Stimulated activated CD8-positive, alpha-beta memory T cell treated with anti-CD3 and anti-CD28 coated beads, Interleukin-15, amount 100 ng/mL, for 24 hours (primary cell): Measurements from ENCODE around the gene ATP6V0A1.
"Not testable (repeated sequence)": the region's sequence is repeated elsewhere in the genome, so short reads cannot be mapped to it uniquely, and the experiment has no call there.

Experiments
- DNase-seq: peaks from one replicate; pipeline ENCODE4 v3.0.0-alpha.2; 2020; ENCODE audit warnings: low read depth

ATP6V0A1 gene

DNA sequence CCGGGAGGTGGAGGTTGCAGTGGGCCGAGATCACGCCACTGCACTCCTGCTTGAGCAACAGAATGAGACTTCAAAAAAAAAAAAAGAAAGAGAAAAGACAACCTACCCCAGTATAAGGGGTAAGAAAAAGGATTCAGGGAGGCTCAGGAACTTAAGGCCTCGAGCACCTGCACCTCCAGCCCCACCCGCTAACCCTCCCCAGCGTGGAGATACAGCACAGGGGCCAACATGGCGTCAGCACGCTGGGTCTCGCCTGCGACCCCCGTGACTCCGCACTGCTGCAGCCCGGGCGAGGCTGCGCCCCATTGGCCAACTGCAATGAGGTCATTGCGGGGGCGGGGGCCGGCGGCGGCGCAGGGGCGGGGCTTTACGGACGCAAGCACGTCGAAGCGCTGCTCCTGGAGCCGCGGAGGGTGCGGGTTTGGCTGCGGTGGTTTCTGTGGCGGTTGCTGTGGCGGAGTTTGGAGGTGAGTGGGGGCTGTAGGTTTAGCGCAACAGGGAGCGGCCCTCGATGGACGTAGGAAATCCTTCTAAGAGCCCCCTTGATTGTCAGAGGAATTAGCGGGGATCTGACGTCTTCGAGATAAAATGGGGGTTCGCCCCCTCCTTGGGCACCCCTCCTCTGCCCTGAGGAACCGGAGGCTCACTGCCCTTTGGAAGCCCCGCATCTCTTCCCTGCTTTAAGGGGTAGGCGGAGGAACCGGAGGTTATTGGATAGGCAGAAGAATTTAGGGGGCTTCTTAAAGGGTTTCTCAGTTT lies at the start of gene ATP6V0A1:
ATP6V0A1 (plus strand) TSS at position 382 of the 759 bp plus-strand sequence. CDS start 2,017 bp downstream, outside the sequence.
- peak; percentile 81 for DNase-seq

DNA sequence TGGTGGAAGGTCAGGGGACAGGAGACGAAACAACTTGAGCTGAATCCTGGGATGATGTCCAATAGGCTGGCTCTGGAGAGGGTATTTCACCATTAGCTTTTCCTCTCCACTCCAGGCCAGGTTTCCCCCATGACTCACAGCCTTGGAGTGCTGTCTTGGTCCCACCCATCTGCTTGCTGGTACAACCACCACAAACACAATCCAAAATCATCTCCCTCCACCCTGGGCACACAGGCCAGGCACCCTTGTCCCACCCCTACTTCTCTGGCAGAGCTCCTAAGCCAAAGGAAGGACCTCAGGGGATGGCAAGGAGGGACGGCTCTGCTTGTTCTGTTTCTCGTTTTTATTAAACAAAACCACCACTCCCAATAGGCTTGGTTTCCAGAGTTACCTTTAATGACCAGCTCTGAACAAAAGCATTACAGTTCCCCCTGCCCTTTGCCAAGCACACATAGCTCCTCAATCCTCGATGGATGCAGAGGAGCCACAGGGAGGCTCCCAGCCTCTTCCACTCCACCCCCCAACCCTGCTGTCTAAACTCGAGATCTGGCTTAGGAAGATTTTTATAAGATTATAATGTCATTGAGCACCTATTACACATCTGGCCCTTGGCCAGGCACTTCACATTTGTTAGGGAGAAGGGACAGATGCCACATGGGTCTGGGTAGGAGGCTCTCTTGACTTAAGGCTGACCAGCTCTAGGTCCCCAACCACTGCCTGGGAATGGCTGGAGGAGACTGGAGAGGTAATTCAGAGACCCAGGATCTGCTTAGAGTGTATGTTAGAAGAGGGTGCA lies 49.0 kb upstream of the ATP6V0A1 start:
- DNase-seq, result no peak

DNA sequence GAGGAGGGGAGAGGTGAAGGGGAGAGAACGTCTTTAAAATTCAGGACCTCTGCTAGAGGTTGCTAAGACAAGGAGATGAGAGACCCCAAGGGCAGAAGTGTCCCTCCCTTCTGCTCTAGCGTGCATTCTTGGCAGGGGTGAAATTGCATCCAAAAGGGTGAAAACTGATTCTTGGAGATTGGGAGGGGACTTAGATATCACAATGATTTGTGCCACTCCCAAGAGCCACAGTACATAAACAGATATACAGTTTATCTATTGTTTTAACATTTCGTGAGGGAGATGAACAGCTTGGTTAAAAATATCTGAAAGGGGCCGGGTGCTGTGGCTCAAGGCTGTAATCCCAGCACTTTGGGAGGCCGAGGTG lies 48.4 kb upstream of the ATP6V0A1 start:
- no peak for DNase-seq

DNA sequence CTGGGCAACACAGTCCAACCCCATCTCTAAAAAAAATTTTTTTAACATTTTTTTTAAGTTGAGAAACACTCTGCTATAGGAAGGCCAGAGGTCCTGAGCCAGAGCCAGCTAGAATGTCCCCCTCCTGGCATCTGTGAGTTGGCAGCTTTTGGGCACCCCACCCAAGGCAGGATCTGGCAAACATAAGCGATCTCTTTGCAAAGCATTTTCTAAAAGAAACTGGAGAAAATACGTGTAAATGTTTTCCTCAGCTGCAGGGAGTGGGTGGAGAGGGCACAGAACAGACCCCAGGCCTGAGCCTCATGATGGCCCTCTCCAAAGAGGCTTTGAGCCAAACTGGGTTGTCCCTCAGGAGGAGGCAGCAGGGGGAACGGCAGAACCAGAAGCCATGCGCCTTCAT lies 47.3 kb upstream of the ATP6V0A1 start:
- no peak for DNase-seq

DNA sequence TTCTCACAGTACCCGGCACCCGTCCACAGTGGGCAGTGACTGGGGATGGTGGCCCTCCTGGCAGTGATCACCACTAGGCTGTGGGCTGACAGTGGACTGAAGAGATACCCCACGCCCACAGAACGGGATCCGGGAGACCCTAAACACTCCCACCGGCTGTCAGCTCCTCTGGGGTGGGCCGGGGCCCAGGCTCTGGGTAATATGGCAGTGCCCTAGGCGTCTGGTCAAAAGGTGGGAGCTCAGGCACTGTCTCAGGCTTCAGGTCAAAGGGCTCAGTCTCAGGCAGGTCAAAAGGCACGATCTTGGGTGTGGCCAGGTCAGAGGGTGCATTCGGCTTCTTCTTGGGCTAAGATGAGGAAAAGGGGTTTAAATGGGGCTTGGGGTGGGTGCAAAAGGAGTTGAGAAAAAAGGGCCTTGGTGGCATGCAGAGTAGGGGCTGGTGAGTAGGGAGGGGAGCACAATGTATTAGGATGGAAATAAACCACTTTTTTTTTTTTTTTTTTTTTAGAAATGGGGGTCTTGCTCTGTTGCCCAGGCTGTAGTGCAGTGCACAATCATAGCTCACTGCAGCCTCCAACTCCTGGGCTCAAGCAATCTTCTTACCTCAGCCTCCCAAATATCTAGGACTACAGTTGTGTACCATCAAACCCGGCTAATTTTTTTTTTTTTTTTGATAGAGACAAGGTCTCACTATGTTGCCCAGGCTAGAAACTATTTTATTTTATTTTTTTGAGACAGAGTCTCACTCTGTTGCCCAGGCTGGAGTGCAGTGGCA lies 46.6 kb upstream of the ATP6V0A1 start:
- DNase-seq, result no peak

DNA sequence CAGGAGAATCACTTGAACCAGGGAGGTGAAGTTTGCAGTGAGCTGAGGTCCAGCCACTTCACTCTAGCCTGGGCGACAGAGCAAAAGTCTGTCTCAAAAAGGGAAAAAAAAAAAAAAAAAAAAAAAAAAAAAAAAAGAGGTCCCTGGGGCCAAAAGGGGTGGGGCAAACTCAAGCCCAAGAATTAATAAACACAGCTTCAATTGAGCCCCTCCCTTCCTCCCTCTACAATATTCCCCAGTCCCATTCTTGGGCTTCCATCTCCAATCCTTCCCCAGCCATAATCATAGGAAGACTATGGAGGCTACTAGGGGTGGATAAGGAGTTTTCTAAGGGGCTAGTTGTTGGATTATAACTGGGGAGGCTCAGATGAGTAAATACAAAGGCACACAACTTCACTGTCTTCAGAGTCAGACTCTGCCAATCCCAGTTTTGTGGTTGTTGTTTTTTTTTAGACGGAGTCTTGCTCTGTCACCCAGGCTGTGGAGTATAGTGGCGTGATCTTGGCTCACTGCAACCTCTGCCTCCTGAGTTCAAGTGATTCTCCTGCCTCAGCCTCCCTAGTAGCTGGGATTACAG lies 45.1 kb upstream of the ATP6V0A1 start:
- no peak for DNase-seq

DNA sequence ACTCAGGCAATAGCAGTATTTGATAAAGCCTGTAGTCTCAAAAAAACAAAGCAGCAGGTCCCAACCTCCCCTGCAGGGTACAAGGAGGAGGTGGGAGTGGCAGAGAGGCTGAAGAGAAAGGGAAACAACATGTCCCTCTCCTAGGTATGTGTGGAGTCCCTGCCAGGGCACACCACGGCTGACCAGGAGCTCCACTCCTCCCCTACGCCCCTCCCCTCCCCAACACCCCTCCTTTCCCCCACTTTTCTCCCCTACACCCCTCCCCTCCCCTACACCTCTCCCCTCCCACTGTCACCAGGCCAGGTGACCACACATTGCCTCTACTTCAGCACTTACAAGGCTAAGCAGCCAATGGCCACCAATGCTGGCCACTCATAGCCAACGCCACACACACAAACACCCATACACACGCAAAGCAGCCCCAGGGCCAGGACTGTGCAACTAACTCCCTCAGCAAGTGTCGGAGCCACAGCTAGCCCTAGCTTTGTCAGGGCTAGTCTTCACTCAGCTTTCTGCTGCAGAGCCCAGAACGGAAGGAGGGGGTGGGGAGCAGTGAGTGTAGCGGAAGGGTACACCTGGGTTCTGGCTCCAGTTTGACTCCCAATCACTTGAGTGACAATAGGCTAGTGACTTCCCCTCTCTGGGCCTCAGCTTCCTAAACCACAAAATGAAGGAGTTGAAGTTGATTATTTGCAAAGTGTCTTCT lies 43.8 kb upstream of the ATP6V0A1 start:
- DNase-seq, result no peak

DNA sequence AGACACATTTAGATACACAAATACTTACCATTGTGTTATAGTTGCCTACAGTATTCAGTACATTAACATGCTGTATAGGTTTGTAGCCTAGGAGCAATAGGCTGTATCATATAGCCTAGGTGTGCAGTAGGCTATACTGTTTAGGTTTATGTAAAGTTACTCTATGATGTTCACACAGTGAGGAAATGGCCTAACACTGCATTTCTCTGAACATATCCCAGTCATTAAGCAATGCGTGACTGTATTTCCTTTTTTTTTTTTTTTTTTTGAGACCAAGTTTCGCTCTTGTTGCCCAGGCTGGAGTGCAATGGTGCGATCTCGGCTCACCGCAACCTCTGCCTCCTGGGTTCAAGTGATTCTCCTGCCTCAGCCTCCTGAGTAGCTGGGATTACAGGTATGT lies 40.7 kb upstream of the ATP6V0A1 start:
- DNase-seq, result not testable (repeated sequence)

DNA sequence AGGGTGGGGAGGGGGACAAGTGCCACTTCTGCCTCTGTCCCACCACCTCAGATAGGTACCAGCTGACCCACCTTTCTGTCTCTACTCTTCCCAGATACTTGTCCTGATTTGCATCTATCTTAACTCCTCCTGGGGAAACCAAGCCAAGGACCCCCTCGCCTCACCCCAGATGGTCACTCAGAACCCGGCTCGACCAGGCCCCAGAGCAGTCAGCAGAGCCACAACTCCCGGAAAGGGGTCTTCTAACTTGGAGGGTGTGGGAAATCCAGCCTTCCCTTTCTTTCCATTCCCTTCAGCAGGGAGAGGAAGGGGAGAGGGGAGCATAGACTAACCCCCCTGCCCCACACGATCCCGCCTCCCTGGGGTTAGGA lies 37.6 kb upstream of the ATP6V0A1 start:
- DNase-seq, result no peak

DNA sequence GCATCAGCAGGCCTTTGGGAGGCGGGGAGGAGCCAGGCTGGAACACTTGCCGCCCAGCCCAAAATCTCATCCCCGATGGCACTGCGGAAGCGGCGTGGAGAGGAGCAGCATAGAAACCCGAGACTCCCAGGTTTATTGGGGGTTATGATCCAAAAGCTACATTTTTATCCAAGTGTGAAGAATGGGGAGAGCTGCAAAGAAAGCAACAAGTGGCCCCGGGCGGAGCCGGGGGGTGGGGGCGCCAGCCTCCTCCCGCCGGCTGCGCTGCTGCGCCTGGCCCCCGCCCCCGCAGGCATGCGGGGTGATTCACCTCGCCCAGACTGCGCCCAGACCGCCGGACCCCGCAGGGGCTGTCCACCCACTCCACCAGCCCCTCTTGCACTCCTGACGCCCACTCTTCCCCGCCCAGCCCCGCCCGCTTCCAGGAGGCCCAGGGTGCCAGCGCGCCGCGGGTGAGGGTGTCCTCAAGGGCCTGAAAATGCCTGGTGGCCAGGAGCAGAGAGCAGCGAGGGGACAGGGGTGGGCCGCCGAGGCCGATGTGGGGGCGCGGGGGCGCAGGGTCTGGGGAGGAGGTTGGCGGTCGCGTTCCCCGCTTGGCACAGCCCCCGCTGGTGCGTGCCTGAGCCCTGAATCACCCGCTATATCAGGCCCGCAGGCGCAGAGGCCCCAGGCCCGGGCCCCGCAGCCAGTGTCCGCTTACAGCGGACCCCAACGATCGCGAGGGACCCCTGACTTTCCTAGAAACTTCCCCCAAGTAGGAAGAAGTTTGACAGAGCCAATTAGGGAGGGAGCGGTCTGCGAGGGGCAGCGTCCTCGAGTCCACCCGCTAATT lies 37.0 kb upstream of the ATP6V0A1 start:
- DNase-seq, result no peak

DNA sequence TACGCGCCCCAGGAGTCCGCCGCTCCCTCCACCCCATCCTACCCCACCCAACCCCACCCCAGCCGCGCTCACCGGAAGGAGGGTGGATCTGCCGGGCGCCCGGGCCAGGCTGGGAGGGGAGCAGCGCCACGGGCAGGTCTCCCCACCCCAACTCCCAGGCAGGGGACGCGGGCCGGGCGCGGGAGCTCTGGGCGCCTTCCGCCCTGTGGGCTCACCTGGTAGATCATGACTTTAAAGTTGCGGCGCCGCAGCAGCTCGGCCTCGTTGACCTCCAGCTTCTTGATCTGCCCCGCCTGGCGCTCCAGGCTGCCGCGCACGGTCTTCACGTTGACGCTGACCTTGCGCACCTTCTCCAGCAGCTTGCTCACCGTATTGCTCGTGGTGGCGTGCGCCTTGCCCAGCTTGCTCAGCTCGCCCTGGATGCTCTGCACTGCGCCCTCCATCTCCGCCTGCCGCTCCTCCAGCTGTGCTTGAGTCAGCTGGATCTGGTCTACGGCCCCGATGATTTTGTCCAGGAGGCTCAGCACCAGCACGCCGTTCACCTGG lies 36.2 kb upstream of the ATP6V0A1 start:
- DNase-seq, result no peak

DNA sequence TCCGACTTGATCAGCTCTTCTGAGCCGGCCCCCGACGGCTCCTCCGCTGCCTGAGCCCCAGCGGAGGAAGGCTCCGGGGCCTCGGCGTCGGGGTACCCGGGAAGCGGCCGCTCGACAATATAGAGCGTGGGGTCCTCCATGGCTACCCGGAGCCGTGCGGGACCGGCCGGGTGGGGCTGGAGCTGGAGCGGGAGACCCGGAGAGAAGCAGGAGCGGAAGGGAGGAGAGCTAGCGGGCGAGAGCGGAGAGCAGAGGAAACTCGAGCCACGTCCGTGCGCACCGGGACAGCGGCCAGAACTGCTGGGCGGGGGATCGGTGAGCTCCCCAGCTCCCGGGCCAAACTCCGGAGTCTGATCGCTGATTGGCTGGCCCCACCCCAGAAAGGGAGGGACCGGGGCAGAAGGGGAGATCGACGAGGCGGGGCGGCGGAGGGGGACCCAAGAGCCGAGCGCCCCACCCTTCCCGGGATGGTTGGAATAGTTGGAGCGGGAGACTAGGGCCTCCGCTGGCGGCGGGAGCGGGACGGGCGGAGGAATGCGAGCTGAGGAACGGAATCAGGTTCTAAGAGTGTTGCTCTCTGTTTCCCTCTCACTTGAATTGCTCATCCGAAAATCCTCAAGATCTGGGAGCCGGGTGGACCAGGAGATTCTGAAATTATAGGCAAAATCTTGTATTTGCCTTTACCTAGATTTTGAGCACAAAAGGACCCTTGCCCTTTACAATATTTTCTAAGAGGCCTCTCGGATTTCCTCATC lies 35.5 kb upstream of the ATP6V0A1 start, which contains the start of gene CAVIN1:
CAVIN1 (minus strand) TSS at position 299 of the 755 bp plus-strand sequence; CDS start at position 140, 159 bp downstream.
- DNase-seq, result no peak

DNA sequence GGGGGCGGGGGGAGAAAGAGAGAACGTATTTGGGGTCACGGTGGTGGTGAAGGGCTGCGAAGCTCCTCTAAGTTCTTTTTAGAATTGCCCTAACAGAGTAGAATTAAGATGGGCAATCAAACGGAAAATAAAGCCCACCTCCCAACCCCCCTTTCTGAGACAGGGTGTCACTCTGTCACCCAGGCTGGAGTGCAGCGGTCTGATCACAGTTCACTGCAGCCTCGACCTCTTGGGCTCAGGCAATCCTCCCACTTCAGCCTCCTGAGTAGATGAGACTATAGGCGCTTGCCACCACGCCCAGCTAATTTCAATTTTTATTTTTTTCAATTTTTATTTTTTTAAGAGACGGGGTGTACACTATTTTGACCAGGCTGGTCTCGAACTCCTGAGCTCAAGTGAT lies 34.9 kb upstream of the ATP6V0A1 start:
- no peak for DNase-seq

DNA sequence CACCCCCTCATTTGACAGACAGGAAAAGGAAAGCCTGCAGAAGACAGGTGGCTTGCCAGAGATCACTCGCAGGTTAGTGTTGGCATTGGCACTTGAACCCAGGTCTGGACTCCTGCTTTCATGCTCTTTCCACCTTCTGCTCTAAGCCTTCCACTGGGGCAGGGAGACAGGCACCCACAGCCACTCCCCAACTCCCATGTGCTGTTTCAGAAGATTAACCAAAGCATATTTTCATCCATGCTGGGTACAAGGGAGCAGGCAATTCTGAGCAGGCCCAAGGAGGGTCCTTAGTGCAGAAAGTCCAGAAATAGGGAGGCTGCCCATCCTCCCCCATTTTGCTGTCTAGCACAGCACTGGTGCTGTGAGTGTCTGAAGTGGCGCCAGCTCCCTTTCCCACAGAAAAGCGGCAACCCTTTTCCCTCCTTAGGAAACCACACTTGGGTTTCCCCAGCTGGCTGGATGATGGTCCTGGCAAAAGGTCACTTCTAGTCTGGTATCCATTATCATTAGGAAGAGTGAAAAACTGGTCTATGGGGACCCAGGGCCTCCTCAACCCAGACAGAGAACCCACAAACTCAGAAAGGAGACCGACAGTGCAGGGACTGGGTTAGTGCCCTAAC lies 33.6 kb upstream of the ATP6V0A1 start:
- no peak for DNase-seq

DNA sequence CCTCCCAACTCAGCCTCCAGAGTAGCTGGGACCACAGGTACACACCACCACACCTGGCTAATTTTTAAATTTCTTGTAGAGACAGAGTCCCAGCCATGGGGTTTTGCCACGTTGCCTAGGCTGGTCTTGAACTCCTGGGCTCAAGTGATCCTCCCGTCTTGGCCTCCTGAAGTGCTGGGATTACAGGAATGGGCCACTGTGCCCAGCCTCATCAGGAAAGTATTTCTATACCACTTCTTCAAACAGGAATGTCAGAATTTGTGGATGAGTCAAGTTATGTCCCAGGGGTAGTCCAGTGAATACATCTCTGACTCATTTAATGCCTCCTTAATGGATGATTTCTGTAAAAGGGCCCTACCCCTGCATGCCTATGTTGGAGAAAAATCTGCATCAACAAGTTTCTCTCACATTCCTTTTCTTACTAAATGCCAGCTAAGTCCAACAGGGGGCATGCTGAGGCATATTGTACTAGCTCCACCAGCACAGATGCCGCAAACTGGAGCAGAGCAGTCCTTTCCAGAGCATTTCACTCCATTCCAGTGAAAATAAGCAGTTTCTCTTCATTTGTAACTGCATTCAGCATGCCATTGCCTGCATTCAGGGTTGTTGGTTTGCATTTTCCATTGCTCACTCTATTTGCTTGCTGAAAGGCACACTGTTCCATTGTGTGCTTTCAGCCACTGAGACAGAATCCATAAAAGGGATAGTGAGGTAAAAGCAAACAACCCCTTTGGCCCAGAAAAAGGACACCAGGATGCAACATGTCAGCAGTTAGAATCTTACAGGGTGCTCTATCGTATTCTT lies 30.3 kb upstream of the ATP6V0A1 start:
- no peak for DNase-seq

DNA sequence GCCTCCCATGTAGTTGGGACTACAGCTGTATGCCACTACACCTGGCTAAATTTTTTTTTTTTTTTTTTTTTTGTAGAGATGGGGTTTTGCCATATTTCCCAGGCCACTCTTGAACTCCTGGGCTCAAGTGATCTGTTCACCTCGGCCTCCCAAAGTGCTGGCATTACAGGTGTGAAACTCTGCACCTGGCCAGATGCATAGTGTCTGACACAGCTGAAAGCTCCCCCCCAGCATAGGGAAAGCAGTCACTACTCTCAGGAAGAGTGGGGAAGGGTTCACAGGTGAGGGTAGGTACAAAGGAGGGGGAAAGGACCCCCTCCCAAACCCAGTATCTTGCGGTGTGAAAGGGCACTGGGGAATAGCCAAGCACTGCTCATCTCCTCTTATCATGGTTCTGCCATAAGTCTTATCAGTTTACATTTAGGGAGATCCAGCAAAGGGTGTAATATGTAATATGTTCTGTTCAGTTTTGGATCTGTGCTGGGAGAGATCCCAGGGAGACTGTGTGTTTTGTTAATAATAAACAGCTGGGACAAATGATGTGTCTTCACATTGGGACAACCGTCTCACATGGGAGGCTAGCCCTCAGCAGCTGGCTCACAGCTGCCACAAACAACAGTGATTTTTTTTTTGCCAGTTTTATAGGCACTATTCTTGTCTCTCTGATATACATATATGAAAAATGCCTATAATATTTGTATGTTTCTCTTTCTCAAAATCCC lies 28.8 kb upstream of the ATP6V0A1 start:
- DNase-seq, result no peak

DNA sequence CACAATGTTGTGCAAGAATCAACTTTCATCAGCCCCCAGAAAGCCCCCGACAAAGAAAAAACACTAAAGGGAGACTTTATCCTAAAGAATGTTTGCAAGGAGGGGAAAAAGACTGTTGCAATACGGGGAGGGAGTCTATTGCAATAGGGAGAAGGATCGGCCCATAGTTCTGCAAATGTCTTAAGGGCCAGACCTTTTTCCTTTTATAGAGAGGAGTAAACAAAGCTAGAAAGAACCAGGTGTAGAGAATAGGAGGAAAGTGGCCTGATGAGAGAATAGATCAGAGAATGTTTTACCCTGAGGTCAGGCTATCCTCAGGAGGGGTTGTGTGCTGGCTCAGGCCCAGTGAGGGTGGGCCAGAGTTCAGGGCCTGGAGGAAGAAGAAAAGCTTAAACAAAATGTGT lies 26.9 kb upstream of the ATP6V0A1 start:
- DNase-seq, result no peak

DNA sequence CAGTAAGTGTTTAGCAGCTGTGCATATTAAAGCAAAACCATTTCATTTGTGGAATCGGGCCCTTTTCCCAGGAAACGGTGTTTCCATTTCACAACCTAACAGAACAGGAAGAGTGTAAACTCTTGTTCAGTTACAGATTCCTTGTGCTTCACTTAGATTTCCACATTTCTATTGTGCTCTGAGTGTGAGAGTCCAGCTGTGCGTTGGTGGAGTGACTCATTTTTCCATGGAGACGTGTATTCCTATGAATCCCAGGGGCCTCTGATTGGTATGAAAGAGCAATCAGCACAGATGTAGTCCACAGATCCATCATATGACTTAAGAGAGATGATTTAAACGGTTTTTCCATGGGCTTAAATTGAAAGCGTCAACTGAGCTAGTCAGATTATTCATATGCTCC lies 22.3 kb upstream of the ATP6V0A1 start:
- no peak for DNase-seq
